Measurements from ENCODE around the gene AKAP17A.

AKAP17A gene

DNA sequence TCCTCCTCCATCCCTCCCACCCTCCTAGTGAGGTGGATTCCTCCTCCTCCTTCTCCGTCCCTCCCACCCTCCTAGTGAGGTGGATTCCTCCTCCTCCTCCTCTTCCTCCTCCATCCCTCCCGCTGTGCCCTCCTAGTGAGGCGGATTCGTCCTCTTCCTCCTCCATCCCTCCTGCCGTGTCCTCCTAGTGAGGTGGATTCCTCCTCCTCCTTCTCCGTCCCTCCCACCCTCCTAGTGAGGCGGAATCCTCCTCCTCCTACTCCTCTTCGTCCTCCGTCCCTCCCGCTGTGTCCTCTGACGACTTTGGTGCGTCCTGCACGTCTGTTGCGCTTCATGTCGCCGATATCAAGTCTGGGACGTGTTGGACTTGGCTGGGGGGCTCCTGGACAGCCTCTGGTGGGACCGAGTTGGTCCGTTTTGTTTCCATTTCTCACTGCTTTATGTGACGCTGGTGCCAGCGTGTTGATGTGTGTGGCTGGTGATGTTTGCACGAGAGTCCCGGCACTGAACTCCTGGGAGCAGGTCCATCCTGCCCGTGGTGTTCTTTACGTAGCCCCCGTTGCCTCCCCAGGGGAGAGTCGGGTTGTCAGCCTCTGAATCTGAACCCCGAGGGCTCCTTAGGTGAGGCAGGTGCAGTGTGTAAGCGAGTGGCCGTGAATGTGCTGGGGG lies 5.4 kb downstream of the AKAP17A start:
- H3K9me3 Mint-ChIP-seq, result no peaks in the 10 kb centered on the region
- H3K36me3 Mint-ChIP-seq, result peaks cover 14% of the 10 kb centered on the region
- peaks cover 29% of the 10 kb centered on the region for H3K4me1 Mint-ChIP-seq
- no peaks in the 10 kb centered on the region for H3K27me3 Mint-ChIP-seq
- H3K4me3 Mint-ChIP-seq, result no peak overlapping the region
- peak overlapping the region; percentile 46 for H3K27ac Mint-ChIP-seq

DNA sequence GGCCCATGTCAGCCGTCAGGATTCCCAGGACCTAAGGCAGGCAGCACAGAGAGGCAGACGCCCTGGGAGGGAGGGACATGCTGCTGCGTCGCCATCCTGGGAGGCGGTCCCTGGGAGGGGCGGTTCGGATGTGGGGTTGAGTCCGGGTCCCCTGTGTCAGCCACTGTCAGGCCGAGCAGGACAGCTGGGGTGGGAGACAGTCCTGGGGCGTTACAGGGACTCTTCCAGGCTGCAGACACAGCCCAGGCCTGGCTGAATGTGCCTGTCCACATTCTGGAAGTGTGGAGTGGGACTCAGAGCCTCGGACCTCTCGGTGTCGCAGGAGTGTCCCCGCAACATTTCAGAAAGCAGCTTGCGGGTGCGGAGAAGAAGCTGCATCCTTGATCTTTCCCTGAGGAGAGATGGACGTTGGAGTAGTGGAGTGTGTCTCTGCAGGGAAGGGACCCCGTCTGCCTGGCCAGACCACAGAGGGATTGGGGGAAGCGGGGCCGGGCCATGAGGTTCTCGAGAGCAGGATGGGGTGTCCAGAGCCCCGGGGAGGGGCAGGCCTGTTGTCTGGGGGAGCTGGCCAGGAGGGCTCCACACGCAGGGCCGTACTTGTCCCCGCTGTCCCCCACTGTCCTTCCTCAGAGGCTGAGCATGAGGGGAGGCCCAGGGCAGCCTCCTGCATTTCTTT lies 6.1 kb downstream of the AKAP17A start:
- peaks cover 17% of the 10 kb centered on the region for H3K36me3 Mint-ChIP-seq
- no peak overlapping the region for H3K4me3 Mint-ChIP-seq
- H3K27ac Mint-ChIP-seq, result no peak overlapping the region

DNA sequence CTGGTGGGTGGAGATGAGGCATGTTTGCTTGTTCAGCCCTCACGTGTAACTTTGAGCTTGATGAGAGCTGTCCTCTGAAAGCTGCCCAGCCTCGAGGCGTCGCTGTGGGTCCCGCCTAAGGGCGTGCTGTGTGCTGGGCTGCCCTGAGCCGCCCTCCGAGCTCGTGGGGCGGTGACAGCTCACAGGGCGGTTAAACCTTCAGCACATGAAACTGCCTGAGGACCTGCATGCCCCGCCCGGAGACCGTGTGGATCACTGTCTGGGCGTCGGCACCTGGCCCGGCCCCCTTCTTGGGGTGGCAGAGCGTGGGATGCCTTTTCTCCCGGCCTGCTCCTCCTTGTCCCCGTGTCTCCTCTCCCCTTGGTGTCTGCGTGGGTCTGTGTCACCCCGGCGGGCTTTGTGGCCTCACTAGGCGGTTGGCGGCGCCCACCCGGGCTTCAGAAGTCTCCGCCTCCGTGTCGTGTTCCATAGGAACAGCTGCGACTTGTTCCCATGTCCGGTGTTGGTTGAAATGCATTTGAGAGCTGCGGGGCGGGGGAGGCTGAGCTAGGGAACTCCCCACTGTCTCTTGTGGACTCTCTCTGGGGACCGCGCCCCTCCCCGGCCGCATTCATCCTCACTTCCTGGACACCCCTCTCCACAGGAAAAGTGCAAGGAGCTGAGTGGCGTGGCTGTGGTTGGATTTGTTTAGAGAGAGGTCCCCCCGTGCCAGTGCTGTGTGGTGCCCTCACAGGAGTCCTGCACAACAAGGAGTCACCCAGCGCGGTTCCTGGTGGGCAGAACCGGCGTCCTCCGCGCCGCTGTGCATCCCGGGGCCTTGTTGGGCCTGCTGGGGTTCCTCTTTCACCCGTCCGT lies 6.8 kb downstream of the AKAP17A start:
- H3K4me3 Mint-ChIP-seq, result no peak overlapping the region
- no peak overlapping the region for H3K27ac Mint-ChIP-seq
- H3K4me1 Mint-ChIP-seq, result peaks cover 20% of the 10 kb centered on the region
- H3K27me3 Mint-ChIP-seq, result no peaks in the 10 kb centered on the region
- H3K9me3 Mint-ChIP-seq, result no peaks in the 10 kb centered on the region
- peaks cover 20% of the 10 kb centered on the region for H3K36me3 Mint-ChIP-seq

More for the DNA sequence above, 6.1 kb downstream of the AKAP17A start:
- Mint-ChIP-seq H3K27me3 (no peaks in the 10 kb centered on the region), H3K4me1 (peaks cover 28% of the 10 kb centered on the region), H3K9me3 (no peaks in the 10 kb centered on the region)

DNA sequence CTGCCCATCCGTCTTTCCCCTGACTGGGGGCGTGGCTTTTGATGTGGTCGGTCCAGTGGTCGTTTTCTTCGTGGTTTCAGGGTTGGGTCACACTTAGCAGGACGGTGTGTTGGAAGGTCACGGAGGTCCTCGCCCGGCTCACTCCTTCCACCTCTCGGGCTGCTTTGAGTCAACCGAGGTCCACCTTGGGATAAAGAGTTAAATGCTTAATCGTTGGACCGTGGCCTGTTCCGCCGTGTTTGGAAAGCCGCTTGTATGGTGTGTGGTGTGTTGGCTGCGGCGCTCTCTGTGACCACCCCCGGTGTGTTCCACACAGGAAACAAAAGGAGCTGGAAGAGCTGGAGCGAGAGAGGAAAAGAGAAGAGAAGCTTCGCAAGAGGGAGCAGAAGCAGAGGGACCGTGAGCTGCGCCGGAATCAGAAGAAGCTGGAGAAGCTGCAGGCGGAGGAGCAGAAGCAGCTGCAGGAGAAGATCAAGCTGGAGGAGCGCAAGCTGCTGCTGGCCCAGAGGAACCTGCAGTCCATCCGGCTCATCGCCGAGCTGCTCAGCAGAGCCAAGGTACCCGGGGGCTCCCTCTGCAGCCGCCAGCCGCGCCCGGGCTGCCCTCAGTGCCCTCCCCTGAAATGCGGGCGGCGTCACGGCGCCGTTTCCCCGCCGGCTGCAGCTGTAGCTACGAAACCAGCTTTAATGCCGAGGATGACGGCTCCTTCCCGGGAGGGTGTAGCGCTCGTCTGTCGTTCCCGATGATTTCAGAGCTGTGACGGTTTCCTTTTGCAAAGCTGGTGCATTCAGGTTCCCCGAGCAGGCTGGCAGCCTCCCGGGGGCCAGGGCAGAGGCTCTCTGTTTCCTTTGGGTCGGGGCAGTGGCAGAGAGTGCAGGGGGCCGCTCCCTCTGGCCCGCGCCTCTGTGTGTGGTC lies 7.7 kb downstream of the AKAP17A start:
- Mint-ChIP-seq H3K4me1 (peaks cover 11% of the 10 kb centered on the region), H3K27ac (no peak overlapping the region), H3K9me3 (no peaks in the 10 kb centered on the region)

DNA sequence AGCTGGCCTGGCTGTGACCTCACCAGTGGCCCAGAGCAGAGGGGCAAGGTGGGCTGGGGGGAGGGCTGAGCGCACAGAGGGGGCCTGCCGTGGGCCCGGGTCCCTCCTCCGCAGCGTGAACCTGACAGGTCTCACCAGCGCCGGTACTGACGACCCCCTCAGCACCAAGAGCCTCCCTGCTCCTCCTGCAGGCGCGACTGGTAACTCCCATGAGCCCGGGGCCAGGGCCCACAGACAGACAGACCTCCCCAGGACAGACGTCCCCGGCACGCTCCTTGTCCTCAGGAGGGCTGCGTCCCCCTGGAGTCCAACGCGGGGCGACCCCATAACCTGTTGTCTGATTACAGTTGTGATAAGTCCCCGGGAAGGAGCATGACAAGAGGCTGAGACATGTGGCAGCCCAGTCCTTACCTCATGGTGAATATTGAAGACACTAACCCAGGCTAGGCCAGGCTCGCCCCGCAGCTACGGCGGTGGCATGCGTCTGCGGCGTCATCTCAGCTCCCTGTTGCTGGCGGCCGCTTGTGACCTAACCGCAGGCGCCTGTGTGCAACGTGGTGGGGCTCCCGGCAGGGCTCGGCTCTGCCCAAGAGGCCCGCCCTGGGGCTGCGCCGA lies 8.5 kb downstream of the AKAP17A start:
- peaks cover 21% of the 10 kb centered on the region for H3K36me3 Mint-ChIP-seq
- no peak overlapping the region for H3K4me3 Mint-ChIP-seq
- peaks cover 7% of the 10 kb centered on the region for H3K4me1 Mint-ChIP-seq
- H3K27me3 Mint-ChIP-seq, result no peaks in the 10 kb centered on the region
- H3K27ac Mint-ChIP-seq, result no peak overlapping the region
- no peaks in the 10 kb centered on the region for H3K9me3 Mint-ChIP-seq

More for the DNA sequence above, 7.7 kb downstream of the AKAP17A start:
- Mint-ChIP-seq H3K36me3 (peaks cover 21% of the 10 kb centered on the region), H3K4me3 (no peak overlapping the region), H3K27me3 (no peaks in the 10 kb centered on the region)

DNA sequence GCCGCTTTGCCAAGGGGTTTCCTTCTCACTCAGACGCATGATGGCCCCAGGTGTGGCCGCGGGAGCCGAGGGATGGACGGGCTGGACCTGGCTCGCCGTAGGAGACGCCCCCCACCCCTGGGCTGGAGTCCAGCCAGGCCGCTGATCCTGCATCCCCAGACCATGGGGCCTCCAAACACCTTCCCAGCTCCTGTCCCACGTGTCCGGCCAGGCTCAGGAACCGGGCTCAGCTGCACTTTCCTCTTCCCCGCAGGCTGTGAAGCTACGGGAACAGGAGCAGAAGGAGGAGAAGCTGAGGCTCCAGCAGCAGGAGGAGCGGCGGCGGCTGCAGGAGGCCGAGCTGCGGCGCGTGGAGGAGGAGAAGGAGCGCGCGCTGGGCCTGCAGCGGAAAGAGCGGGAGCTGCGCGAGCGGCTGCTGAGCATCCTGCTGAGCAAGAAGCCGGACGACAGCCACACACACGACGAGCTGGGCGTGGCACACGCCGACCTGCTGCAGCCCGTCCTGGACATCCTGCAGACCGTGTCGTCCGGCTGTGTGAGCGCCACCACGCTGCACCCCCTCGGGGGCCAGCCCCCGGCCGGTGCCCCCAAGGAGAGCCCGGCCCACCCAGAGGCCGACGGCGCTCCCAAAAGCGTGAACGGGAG lies 9.1 kb downstream of the AKAP17A start:
- peaks cover 21% of the 10 kb centered on the region for H3K36me3 Mint-ChIP-seq
- no peak overlapping the region for H3K4me3 Mint-ChIP-seq
- no peak overlapping the region for H3K27ac Mint-ChIP-seq
- H3K4me1 Mint-ChIP-seq, result peaks cover 3% of the 10 kb centered on the region
- no peaks in the 10 kb centered on the region for H3K27me3 Mint-ChIP-seq
- H3K9me3 Mint-ChIP-seq, result no peaks in the 10 kb centered on the region

DNA sequence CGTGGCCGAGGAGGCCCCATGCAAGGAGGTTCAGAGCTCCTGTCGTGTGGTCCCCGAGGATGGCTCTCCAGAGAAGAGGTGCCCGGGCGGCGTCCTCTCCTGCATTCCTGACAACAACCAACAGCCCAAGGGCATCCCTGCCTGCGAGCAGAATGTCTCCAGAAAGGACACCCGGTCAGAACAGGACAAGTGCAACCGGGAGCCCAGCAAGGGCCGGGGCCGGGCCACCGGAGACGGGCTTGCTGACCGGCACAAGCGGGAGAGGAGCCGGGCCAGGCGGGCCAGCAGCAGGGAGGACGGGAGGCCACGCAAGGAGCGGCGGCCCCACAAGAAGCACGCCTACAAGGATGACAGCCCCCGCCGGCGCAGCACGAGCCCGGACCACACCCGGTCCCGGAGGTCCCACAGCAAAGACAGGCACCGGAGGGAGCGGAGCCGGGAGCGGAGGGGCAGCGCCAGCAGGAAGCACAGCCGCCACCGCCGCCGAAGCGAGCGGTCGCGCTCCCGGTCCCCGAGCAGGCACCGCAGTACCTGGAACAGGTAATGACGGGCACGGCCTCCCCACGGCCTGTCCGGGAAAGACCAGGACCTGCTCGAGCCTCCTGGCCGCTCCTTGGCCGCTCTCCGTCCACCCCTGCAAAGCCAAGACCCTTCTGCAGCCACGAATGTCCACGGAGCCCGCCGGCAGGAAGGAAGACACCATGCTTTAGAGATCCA lies 9.8 kb downstream of the AKAP17A start:
- H3K27me3 Mint-ChIP-seq, result no peaks in the 10 kb centered on the region
- H3K36me3 Mint-ChIP-seq, result peaks cover 21% of the 10 kb centered on the region
- peaks cover 3% of the 10 kb centered on the region for H3K4me1 Mint-ChIP-seq
- no peak overlapping the region for H3K4me3 Mint-ChIP-seq
- peak overlapping the region; percentile 46 for H3K27ac Mint-ChIP-seq
- H3K9me3 Mint-ChIP-seq, result no peaks in the 10 kb centered on the region

DNA sequence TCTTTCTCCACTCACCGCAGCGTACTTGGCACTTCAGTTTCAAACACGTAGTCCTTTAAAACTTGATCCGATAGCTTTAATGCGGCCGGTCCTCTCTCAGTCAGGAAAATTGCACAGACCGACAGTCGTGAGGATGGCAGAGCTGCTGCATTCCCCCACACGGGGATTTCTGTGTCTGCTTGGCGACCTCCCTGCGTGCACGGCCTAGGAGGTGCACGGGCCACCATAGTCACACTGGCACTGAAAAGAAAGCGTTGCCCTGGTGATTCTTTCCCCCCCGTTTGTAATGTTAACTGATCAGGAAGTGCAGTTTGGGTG lies 10.3 kb downstream of the AKAP17A start:
- Mint-ChIP-seq H3K4me3 (no peak overlapping the region), H3K27me3 (no peaks in the 10 kb centered on the region), H3K9me3 (no peaks in the 10 kb centered on the region), H3K4me1 (peaks cover 3% of the 10 kb centered on the region), H3K27ac (peak overlapping the region; percentile 46), H3K36me3 (peaks cover 20% of the 10 kb centered on the region)

DNA sequence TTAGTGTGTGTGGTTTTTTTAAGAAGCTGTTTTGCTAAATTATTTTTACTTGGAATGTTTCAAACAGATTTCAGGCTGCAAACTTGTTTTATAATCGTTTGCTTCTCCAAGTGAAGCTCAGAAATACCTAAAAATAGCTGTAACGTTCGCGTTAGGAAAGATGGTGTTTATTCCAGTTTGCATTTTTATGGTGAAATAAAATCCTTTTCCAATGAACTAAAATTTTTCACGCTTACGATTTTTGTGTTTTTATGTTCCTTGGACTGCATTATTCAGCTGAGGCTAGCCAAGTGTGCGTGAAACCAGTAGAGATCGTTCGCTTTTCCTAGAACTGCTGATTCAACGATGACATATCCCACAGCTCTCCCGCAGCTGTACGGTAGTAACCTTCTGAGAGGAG lies 10.9 kb downstream of the AKAP17A start:
- no peaks in the 10 kb centered on the region for H3K27me3 Mint-ChIP-seq
- no peak overlapping the region for H3K4me3 Mint-ChIP-seq
- H3K4me1 Mint-ChIP-seq, result peaks cover 3% of the 10 kb centered on the region

GRCh38 chrX:1606496-1606895 lies 15.1 kb downstream of the AKAP17A start:
- Mint-ChIP-seq H3K4me1 (peaks cover 3% of the 10 kb centered on the region), H3K9me3 (no peaks in the 10 kb centered on the region), H3K4me3 (no peak overlapping the region), H3K27me3 (no peaks in the 10 kb centered on the region), H3K27ac (no peak overlapping the region), H3K36me3 (peaks cover 11% of the 10 kb centered on the region)

More for the DNA sequence above, 10.9 kb downstream of the AKAP17A start:
- Mint-ChIP-seq H3K27ac (no peak overlapping the region), H3K9me3 (no peaks in the 10 kb centered on the region), H3K36me3 (peaks cover 17% of the 10 kb centered on the region)

DNA sequence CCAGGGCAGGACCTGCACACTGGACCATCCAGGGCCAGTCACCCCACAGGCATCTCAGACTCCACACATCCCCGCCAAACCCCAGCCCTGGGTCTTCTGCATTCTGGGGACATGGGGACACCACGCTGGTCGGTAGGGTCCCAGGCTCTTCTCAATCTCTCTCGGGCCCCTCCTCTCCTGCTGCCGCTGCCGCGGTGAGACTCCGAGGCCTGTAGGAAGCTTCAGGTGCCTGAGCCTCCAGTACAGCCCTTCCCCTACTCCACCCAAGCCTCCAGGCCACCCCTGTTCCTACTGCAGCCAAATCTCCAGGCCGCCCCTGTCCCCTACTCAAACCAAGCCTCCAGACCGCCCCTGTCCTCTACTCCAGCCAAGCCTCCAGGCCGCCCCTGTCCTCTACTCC lies 17.9 kb downstream of the AKAP17A start:
- H3K27ac Mint-ChIP-seq, result no peak overlapping the region
- no peaks in the 10 kb centered on the region for H3K36me3 Mint-ChIP-seq
- H3K27me3 Mint-ChIP-seq, result no peaks in the 10 kb centered on the region
- no peaks in the 10 kb centered on the region for H3K4me1 Mint-ChIP-seq
- H3K9me3 Mint-ChIP-seq, result no peaks in the 10 kb centered on the region
- H3K4me3 Mint-ChIP-seq, result no peak overlapping the region

GRCh38 chrX:1609762-1610161 lies 18.4 kb downstream of the AKAP17A start:
- H3K4me3 Mint-ChIP-seq, result no peak overlapping the region
- H3K27ac Mint-ChIP-seq, result no peak overlapping the region
- H3K9me3 Mint-ChIP-seq, result no peaks in the 10 kb centered on the region
- no peaks in the 10 kb centered on the region for H3K4me1 Mint-ChIP-seq
- H3K27me3 Mint-ChIP-seq, result no peaks in the 10 kb centered on the region
- no peaks in the 10 kb centered on the region for H3K36me3 Mint-ChIP-seq

DNA sequence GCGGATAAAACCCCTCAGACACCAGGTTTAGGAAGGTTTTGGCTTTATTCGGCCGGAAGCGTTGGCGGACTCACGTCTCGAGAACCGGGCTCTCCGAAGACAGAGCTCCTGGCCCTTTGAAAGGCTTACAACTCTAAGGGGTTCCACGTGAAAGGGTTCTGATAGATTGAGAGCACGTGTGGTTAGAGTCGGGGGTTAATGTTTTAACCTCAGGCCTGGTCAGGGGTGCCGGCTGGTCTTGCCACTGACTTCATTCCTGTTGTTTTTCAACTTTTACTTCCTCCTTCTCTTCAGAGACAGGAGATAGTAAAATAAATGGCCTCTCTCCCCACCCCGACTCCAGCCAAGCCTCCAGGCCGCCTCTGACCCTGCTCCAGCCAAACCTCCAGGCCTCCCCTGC lies 18.8 kb downstream of the AKAP17A start:
- Mint-ChIP-seq H3K36me3 (no peaks in the 10 kb centered on the region), H3K9me3 (no peaks in the 10 kb centered on the region), H3K27ac (no peak overlapping the region), H3K27me3 (no peaks in the 10 kb centered on the region), H3K4me1 (no peaks in the 10 kb centered on the region), H3K4me3 (no peak overlapping the region)

- Mint-ChIP-seq H3K36me3 (no peaks in the 10 kb centered on the region), H3K27me3 (no peaks in the 10 kb centered on the region), H3K27ac (no peak overlapping the region), H3K4me3 (no peak overlapping the region), H3K9me3 (no peaks in the 10 kb centered on the region), H3K4me1 (no peaks in the 10 kb centered on the region)
These were observed 19.3 kb downstream of the AKAP17A start for GRCh38 chrX:1610736-1611135.

Data from activated naive CD4-positive, alpha-beta T cell treated with anti-CD3 and anti-CD28 coated beads, Interleukin-2, amount 50 U/mL, for 24 hours (primary cell).